HG03135 (cell line): ENCODE data around the gene HEBP2.

ENCODE experiments used
- ATAC-seq: cut with Tn5 transposase; IDR thresholded peaks from one replicate; pipeline ENCODE4 v1.9.1; 2021; ENCODE audit warnings: mild to moderate bottlenecking, moderate library complexity; ENCODE audit not compliant: unreplicated experiment

HEBP2 gene

DNA sequence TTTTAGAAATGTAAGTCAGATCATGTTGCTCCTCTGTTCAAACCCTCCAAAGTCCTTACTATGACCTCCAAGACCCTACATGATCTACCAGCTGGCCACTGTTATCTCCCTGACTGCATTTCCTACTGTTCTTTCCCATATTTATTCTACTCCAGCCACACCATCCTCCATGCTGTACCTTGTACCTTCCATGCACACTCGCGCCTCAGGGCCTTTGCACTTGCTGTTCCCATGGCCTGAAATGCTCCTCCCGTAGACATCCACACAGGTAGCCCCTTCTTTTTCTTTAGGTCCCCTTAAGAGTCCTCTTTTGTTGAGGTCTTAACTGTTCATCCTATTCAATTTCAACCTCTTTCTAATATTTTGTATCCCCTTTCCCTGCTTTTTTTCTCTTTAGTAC is 47.0 kb downstream of the HEBP2 start:
- no peak for ATAC-seq

DNA sequence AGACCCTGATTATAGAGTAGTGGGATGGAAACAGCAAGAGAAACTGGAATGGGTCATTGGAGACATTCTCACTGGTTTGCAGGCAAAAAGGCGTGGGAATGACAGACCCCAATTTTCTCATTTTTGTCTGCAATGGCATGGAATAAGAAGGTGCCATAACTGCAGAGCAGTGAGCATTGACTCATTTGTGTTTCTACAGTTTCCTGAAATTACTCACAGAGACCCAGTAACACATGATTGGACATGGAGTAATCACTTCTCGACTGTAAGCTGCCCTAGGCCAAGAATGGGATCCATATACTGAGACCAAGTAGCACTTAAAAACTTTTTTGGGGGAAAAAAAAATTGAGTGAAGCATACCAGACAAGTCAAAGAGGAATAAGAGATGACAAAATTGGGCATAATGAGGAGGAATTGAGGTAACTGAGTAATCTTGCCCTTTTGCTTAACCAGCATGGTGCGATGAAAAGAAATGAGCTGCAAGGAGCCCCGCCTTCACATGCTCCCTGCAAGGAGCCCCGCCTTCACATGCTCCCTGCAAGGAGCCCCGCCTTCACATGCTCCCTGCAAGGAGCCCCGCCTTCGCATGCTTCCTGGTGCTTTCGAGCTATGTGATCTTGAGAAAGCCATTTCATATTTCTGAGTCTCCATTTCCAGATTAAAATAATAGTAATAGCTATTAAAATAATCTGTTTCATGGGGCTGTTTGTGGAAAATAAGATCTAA is 51.1 kb downstream of the HEBP2 start:
- ATAC-seq: no peak

DNA sequence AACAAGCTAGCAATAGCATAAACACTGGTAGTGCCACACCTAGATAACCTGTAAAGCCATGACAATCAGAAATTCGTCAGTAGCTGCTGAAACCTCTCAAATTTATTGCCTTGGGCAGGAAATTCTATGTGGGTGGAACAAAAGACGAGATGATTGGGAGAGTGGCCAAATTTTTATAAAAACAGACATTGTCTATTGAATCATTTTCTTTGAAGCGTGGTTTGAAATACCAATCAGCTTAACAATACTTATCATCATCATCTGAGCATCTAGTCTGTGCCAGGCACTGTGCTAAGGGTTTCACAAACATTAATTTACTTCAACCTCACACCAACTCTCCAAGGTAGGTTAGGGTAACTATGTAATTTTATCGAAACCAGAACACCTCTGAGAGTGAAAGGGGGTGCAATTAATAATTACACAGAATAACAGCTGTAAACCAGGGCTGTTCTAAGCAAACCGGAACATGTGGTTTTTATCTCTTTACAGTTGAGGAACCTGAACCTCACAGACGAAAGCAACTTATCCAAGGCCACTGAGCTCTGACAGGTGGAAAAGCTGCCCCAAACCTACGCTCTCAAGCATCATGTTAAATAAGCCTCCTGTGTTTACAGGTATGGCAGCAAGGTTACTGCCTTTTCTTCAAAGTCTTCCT is 51.9 kb downstream of the HEBP2 start:
- ATAC-seq: peak; percentile 97

DNA sequence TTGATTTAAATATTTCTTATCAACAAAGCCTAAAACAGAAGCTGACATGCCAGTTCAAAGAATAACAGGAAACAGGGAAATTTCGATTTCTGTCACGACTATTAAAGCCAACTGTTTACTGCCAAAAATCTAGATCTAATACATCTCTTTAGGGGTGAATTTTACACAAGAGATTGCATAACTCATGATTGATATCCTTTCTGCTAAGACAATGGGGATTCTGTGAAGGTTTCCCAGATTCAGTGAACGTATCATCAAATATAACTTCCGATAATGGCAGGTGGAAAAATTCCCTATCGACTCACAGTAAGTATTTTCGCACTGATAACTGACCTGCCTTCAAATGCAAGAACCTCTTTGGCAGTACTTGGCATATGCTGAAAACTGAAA is 52.4 kb downstream of the HEBP2 start:
- ATAC-seq: peak; percentile 2

DNA sequence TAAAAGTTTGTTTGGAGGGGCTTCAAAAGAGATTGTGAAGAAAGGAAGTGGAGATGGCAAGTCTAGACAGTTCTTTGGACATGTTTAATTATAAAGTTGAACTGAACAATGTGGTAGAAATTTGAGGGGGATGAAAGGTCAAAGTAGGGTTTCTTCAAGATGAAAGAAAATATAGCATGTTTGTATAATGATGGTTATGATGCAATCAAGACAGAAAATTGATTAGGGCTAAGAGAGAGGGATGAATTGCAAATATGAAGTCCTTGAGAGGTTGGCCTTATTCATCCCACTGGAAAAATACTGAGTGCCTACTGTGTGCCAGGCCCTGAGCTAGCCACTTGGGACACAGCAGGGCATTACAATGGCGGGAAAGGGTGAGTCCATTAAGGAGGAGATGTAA is 57.6 kb downstream of the HEBP2 start:
- no peak for ATAC-seq

DNA sequence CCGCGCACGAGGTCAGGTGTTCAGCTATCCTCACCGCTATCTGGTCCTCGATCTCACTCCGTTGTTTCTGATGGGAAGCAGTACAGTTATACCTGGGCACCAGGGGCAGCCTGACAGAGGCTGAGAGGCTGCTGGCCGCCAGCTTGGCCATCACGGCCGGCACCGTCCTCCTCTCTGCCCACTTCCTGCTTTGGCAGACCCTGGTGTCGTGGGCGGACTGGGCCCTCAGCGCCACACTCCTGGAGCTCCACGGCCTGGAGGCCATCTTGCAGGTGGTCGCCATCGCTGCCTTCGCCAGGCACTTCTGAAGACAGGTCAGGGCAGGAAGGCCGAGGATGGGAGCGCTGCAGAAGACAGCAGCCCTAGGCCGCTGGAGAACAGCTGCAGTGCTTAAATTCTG is 60.1 kb downstream of the HEBP2 start:
- no peak for ATAC-seq

DNA sequence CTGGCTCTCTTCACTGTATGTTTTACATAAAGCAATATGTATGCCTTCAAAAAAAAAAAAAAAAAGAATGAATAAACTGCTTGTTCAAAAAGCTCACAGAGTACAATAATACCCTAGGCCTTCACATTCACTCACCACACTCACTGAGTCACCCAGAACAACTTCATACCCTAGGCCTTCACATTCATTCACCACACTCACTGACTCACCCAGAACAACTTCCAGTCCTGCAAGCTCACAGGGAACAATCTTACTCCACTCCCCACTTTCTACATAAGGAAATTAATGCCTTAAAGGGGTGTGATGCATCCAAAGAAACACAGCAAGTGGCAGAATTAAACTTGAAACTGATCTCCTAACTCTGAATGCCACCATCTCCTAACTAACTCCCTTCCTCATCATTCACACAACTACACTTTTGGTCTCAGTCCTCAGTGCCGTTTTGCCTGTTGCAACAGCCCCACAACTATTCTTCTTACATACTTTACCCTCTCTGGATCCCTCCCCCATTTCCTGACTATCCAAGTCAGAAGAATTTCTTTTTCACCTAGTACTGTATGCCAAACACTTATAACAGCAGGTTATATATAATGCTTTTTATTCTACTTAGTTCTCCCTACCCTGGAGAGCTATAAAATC is 61.1 kb downstream of the HEBP2 start:
- no peak for ATAC-seq

DNA sequence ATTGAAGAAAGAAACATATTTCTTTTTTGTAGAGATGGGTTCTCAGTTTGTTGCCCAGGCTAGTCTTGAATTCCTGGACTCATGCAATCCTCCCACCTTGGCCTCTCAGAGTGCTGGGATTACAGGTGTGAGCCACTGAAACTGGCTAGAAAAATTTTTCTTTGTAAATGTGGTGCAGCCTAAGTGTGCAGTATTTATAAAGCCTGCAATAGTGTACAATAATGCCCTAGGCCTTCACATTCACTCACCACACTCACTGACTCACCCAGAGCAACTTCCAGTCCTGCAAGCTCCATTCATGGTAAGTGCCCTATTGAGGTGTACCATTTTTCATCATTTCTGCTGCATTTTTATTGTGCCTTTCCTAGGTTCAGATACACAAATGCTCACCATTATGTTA is 63.9 kb downstream of the HEBP2 start:
- ATAC-seq: no peak

DNA sequence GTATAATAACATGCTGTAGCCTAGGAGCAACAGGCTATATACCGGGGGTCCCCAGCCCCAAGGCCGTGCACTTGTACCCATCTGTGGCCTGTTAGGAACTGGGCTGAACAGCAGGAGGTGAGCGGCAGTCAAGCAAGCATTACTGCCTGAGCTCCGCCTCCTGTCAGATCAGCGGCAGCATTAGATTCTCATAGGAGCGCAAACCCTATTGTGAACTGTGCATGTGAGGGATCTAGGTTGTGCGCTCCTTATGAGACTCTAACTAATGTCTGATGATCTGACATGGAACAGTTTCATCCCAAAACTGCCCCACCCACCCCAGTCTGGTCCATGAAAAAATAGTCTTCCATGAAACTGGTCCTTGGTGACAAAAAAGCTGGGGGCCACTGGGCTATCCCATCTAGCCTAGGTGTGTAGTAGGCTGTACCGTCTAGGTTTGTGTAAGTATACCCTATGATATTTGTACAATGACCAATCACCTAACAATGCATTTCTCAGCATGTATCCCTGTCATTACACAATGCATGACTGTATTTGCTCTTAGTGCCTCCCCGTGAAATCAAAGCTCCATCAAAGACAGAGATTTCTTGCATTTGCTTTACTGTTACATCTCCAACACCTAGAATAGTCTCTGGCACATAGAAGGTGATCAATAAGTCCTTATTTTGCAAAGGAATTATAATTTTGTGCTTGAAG is 64.4 kb downstream of the HEBP2 start:
- ATAC-seq: no peak
